Sigmoid colon (tissue), 7 donors: Measurements from ENCODE around the gene SMC1B. TPM values are rescaled to one million over a fixed set of nuclear protein-coding genes. Genes with fewer than 3 reads are reported as not detected.

Source experiments
- DNase-seq: peaks from one replicate; pipeline ENCODE4 v3.0.0-alpha.2; 2019
- H3K27ac ChIP-seq, 4 donors: fragments of 200-600 bp; sonication (generic); one replicate each; pipeline ENCODE4 v1.5.1; 2016 to 2019; ENCODE audit warnings: mild to moderate bottlenecking in 1 of 4
- H3K27me3 ChIP-seq, 3 donors: fragments of 200-600 bp; sonication (generic); one replicate each; pipeline ENCODE4 v1.5.1; 2019; ENCODE audit warnings: mild to moderate bottlenecking in 1 of 3
- H3K36me3 ChIP-seq, 4 donors: fragments of 200-600 bp; sonication (generic); one replicate each; pipeline ENCODE4 v1.5.1; 2016 to 2019
- H3K4me1 ChIP-seq, 4 donors: fragments of 200-600 bp; sonication (generic); one replicate each; pipeline ENCODE4 v1.5.1; 2017 to 2019
- H3K4me3 ChIP-seq, 4 donors: fragments of 200-600 bp; sonication (generic); one replicate each; pipeline ENCODE4 v1.5.1; 2017 to 2019; ENCODE audit warnings: mild to moderate bottlenecking in 2 of 4, moderate library complexity in 1 of 4
- H3K9me3 ChIP-seq, 4 donors: fragments of 200-600 bp in 3 of 4; sonication (generic) in 3 of 4; one replicate each; pipeline versions ENCODE4 v1.5.1 to v1.6.1; 2013 to 2019
- EP300 ChIP-seq, 4 donors: sonication (generic); formaldehyde crosslinking; IDR thresholded peaks; one replicate each; pipeline ENCODE4 v1.6.1; 2017; ENCODE audit warnings: antibody characterized with exemption in 4 of 4
- POLR2A ChIP-seq, 2 donors: fragments of 450-650 bp; IDR thresholded peaks; one replicate each; pipeline ENCODE4 v1.6.1; 2016; ENCODE audit warnings: antibody characterized with exemption in 2 of 2, mild to moderate bottlenecking in 2 of 2, moderate library complexity in 2 of 2
- POLR2AphosphoS5 ChIP-seq, 4 donors: sonication (generic); formaldehyde crosslinking; IDR thresholded peaks; one replicate each; pipeline ENCODE4 v1.6.1; 2017; ENCODE audit warnings: antibody characterized with exemption in 4 of 4
- WGBS, 2 donors: extraction: QIAGEN DNeasy Blood & Tissue Kit; methylation state at CpG; one replicate each; pipeline ENCODE4 v1.1.7; 2013; 5-methylcytosine and 5-hydroxymethylcytosine counted together
- intact Hi-C: fragments of 100-400 bp; cut with DNase I; formaldehyde crosslinking; loops from one replicate; pipeline ENCODE4 v1.15.1; 2023
- polyA plus RNA-seq, 3 donors: library from polyadenylated mRNA; stranded (reverse); fragments of 200-250 nt; gene quantifications; one replicate each; pipeline ENCODE4 v1.2.3, GENCODE V29; 2013
- total RNA-seq, 4 donors: library from RNA; depleted of rRNA; stranded (reverse); fragments of >200 nt; gene quantifications; one replicate each; pipeline ENCODE4 v1.1.0, GENCODE V29; 2016
- TF ChIP-seq, protein P1 (sequence below), 4 experiments: fragments of 450-650 bp in 3 of 4; fragments of 200-600 bp in 1 of 4; IDR thresholded peaks; one replicate each; pipeline ENCODE4 v1.5.1; 2016 to 2019; ENCODE audit warnings: antibody characterized with exemption in 4 of 4, mild to moderate bottlenecking in 3 of 4, moderate library complexity in 2 of 4
- donor health status: healthy with polysubstance abuse.
- donor health status: Bipolar disorder and iron deficiency.
- donor health status: healthy.

Gene SMC1B
- total and polyA plus RNA-seq, 7 donors = 0.07 TPM; not detected in 6

DNA sequence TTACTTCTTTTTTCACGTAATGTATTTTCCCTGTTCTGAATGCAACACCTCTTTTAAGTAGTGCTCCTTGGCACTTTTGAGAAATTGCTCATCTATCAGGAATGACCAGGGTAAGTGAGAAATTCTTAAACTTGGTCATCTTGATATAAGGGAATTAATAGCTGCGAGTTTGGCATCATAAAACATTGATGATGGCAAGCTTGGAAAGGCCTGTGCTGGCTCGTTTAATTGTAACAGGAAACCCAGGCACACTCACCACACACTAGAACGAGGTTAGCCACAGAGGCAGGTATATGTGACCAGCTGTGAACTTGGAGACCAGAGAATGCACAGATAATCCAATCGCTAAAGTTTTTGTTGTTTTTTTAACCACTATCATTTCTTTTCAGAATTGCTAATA is 79.3 kb downstream of the SMC1B start:
- H3K27me3 ChIP-seq = no peaks in the 10 kb centered on the region
- intact Hi-C loops = no loop called here
- no peak overlapping the region for H3K4me3 ChIP-seq
- peaks cover 0 to 73% (median 21%) of the 10 kb centered on the region in 4 donors for H3K36me3 ChIP-seq
- no peak for TF ChIP-seq POLR2A (IDR thresholded peaks at IDR 0.05)
- H3K4me1 ChIP-seq = peaks cover 0 to 32% (median 24%) of the 10 kb centered on the region in 4 donors
- no peak for DNase-seq
- WGBS, 2 donors = 60 to 68% methylated on average over 5 of the region's 5 CpGs
- no peaks in the 10 kb centered on the region for H3K9me3 ChIP-seq
- no peak overlapping the region for H3K27ac ChIP-seq

DNA sequence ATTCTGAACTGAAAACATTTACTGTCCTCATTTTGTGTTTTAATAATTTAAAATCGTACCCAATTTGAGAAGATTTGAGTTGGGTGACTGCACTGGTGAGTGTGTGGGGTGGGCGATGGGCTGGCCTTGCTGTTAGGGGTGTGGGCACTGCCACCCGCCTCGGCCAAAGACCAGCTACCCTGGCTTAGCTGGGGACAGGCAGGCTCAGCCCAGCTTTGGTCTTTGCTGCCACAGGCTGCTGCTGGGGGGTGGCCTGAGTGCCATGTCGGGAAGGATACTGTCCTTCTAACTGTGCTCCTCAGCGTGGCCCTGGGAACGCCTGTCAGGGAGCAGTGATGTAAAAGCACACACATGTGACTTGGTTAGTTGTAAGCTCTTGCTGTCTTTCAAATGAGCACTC is 81.4 kb downstream of the SMC1B start:
- WGBS, 2 donors = 95 to 96% methylated on average over 7 of the region's 7 CpGs
- intact Hi-C loops = no loop called here
- no peak overlapping the region for H3K4me3 ChIP-seq
- H3K36me3 ChIP-seq = peaks cover 0 to 66% (median 14%) of the 10 kb centered on the region in 4 donors
- no peaks in the 10 kb centered on the region for H3K27me3 ChIP-seq
- TF ChIP-seq, protein P1, sequence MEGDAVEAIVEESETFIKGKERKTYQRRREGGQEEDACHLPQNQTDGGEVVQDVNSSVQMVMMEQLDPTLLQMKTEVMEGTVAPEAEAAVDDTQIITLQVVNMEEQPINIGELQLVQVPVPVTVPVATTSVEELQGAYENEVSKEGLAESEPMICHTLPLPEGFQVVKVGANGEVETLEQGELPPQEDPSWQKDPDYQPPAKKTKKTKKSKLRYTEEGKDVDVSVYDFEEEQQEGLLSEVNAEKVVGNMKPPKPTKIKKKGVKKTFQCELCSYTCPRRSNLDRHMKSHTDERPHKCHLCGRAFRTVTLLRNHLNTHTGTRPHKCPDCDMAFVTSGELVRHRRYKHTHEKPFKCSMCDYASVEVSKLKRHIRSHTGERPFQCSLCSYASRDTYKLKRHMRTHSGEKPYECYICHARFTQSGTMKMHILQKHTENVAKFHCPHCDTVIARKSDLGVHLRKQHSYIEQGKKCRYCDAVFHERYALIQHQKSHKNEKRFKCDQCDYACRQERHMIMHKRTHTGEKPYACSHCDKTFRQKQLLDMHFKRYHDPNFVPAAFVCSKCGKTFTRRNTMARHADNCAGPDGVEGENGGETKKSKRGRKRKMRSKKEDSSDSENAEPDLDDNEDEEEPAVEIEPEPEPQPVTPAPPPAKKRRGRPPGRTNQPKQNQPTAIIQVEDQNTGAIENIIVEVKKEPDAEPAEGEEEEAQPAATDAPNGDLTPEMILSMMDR (IDR thresholded peaks at IDR 0.05) = no peak
- no peak for TF ChIP-seq POLR2AphosphoS5 (IDR thresholded peaks at IDR 0.05)
- TF ChIP-seq EP300 (IDR thresholded peaks at IDR 0.05) = no peak
- TF ChIP-seq POLR2A (IDR thresholded peaks at IDR 0.05) = no peak
- no peak overlapping the region for H3K27ac ChIP-seq
- H3K4me1 ChIP-seq = peaks cover 0 to 28% (median 20%) of the 10 kb centered on the region in 4 donors
- no peaks in the 10 kb centered on the region for H3K9me3 ChIP-seq
- DNase-seq = no peak

DNA sequence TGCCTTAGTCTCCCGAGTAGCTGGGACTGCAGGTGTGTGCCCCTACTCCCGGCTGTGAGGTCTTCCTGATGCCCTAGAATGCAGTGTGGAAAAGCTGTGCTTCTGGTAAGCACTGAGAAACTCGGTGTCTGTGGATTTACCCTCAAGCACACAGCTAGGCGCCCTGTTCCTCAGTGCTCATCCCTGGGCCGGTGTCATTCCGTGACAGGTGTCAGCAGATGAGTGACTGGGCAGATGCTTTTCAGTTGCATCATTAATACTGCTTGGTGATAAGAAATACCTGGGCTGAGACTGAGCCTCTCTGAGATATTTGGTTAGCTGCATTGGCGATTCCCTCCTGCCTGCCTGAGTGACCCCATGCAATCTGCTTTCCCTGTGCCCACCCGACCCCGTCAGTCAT is 81.9 kb downstream of the SMC1B start:
- intact Hi-C loops = no loop called here
- 88 to 95% methylated on average over 9 of the region's 9 CpGs for WGBS, 2 donors
- Histone ChIP-seq H3K9me3 (no peaks in the 10 kb centered on the region), H3K27ac (no peak overlapping the region), H3K4me3 (no peak overlapping the region), H3K36me3 (peaks cover 0 to 67% (median 14%) of the 10 kb centered on the region in 4 donors), H3K27me3 (no peaks in the 10 kb centered on the region), H3K4me1 (peaks cover 0 to 23% (median 15%) of the 10 kb centered on the region in 4 donors)
- TF ChIP-seq, protein P1 (IDR thresholded peaks at IDR 0.05) = no peak
- no peak for TF ChIP-seq EP300 (IDR thresholded peaks at IDR 0.05)
- TF ChIP-seq POLR2A (IDR thresholded peaks at IDR 0.05) = no peak
- TF ChIP-seq POLR2AphosphoS5 (IDR thresholded peaks at IDR 0.05) = no peak
- DNase-seq = no peak

DNA sequence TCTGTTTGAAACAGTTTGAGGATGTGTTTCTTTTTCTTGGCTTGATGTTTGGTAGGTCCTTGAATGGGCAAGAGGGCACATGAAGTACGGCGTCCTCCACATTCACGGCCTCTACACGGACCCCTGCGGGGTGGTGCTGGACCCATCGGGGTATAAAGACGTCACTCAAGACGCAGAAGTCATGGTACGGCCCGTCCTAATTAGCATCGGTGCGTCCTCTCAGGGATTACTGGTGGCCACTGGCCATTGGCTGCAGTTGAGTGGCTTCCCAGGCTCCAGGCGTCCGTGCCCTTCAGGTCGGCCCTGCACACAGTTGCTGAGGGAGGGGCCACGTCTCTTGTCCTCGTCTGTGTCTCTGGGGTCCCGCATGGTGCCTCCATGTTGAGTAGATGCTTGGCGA is 82.9 kb downstream of the SMC1B start:
- intact Hi-C loops = no loop called here
- no peak overlapping the region for H3K4me3 ChIP-seq
- 96 to 97% methylated on average over 19 of the region's 19 CpGs for WGBS, 2 donors
- no peak for DNase-seq
- peaks cover 0 to 69% (median 16%) of the 10 kb centered on the region in 4 donors for H3K36me3 ChIP-seq
- H3K9me3 ChIP-seq = no peaks in the 10 kb centered on the region
- no peak overlapping the region for H3K27ac ChIP-seq
- TF ChIP-seq POLR2A (IDR thresholded peaks at IDR 0.05) (no peak), EP300 (IDR thresholded peaks at IDR 0.05) (no peak)
- TF ChIP-seq, protein P1 (IDR thresholded peaks at IDR 0.05) = no peak
- no peaks in the 10 kb centered on the region for H3K27me3 ChIP-seq
- peaks cover 0 to 15% (median 10%) of the 10 kb centered on the region in 4 donors for H3K4me1 ChIP-seq

DNA sequence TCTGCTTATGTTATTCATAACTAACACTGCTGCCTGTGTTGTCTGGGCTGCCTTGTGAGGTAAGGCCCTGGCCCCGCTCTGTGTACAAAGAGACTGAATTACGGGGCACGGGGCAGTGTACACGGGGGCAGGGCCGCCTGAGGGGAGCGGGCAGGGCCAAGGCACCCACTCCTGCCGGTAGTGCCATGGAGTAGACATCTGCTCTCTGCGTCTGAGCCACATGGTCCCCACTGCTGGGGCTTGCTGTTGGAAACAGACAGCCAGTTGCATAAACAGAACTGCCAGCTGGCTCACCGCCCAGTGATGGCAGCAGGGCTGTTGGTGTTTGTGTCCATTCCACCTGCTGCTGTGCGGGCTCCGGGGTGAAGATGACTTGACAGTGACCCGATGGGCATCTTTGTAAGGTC is 83.9 kb downstream of the SMC1B start:
- H3K27me3 ChIP-seq = no peaks in the 10 kb centered on the region
- no peak for TF ChIP-seq EP300 (IDR thresholded peaks at IDR 0.05)
- TF ChIP-seq, protein P1 (IDR thresholded peaks at IDR 0.05) = no peak
- peak in 2 of 4 donors; percentile 7 to 44 for TF ChIP-seq POLR2AphosphoS5 (IDR thresholded peaks at IDR 0.05)
- TF ChIP-seq POLR2A (IDR thresholded peaks at IDR 0.05) = no peak
- WGBS, 2 donors = 84 to 86% methylated on average over 12 of the region's 12 CpGs
- H3K36me3 ChIP-seq = peaks cover under 1 to 62% (median 12%) of the 10 kb centered on the region in 4 donors
- intact Hi-C loops = no loop called here
- no peaks in the 10 kb centered on the region for H3K9me3 ChIP-seq
- peaks cover 0 to 15% (median 10%) of the 10 kb centered on the region in 4 donors for H3K4me1 ChIP-seq
- H3K4me3 ChIP-seq = no peak overlapping the region
- H3K27ac ChIP-seq = peak overlapping the region in 3 of 4 donors; percentile 36 to 65 (median 52)
- DNase-seq = peak; percentile 92
